ENCODE data around the gene PACS2.
A peak's percentile ranks its signal among the peaks of the same experiment; 100 is the strongest.
"Not testable (repeated sequence)": the region's sequence is repeated elsewhere in the genome, so short reads cannot be mapped to it uniquely, and the experiment has no call there.

PACS2 gene

GRCh38 chr14:105313381-105314286 is 914 bp upstream of the PACS2 start:
- FAIRE-seq (no peak), DNase-seq (ENCODE audit: low spot score) (peak; percentile 25)

GRCh38 chr14:105315211-105315721 is 718 bp downstream of the PACS2 start:
- no peak for FAIRE-seq
- DNase-seq (ENCODE audit: low spot score) = peak; percentile 29

GRCh38 chr14:105315941-105316576 is 1.5 kb downstream of the PACS2 start:
- FAIRE-seq = no peak
- DNase-seq (ENCODE audit: low spot score) = no peak

GRCh38 chr14:105316577-105316941 is 2.0 kb downstream of the PACS2 start:
- DNase-seq (ENCODE audit: low spot score) = no peak
- no peak for FAIRE-seq

GRCh38 chr14:105316968-105317510 is 2.5 kb downstream of the PACS2 start:
- no peak for DNase-seq (ENCODE audit: low spot score)
- no peak for FAIRE-seq

GRCh38 chr14:105317546-105317945 is 3.0 kb downstream of the PACS2 start:
- no peak for DNase-seq (ENCODE audit: low spot score)
- no peak for FAIRE-seq

- no peak for FAIRE-seq
Measured at GRCh38 chr14:105322791-105323556, 8.4 kb downstream of the PACS2 start.

GRCh38 chr14:105323663-105324062 is 9.1 kb downstream of the PACS2 start:
- DNase-seq (ENCODE audit: low spot score) (no peak), FAIRE-seq (no peak)

More at GRCh38 chr14:105322791-105323556, 8.4 kb downstream of the PACS2 start:
- DNase-seq (ENCODE audit: low spot score) = no peak

GRCh38 chr14:105324080-105324778 is 9.7 kb downstream of the PACS2 start:
- FAIRE-seq (no peak), DNase-seq (ENCODE audit: low spot score) (no peak)

GRCh38 chr14:105324871-105325270 is 10.3 kb downstream of the PACS2 start:
- FAIRE-seq = no peak
- no peak for DNase-seq (ENCODE audit: low spot score)

GRCh38 chr14:105325303-105325702 is 10.8 kb downstream of the PACS2 start:
- DNase-seq (ENCODE audit: low spot score) = no peak
- FAIRE-seq = no peak

GRCh38 chr14:105325716-105326567 is 11.4 kb downstream of the PACS2 start:
- DNase-seq (ENCODE audit: low spot score) = no peak
- no peak for FAIRE-seq

GRCh38 chr14:105326568-105326867 is 12.0 kb downstream of the PACS2 start:
- no peak for FAIRE-seq
- no peak for DNase-seq (ENCODE audit: low spot score)

- DNase-seq (ENCODE audit: low spot score) (no peak), FAIRE-seq (no peak)
Measured at GRCh38 chr14:105326891-105327694, 12.5 kb downstream of the PACS2 start.

GRCh38 chr14:105327695-105328045 is 13.1 kb downstream of the PACS2 start:
- FAIRE-seq; DNase-seq (ENCODE audit: low spot score): not testable (repeated sequence)

GRCh38 chr14:105328070-105328677 is 13.6 kb downstream of the PACS2 start:
- no peak for FAIRE-seq

GRCh38 chr14:105328678-105329390 is 14.3 kb downstream of the PACS2 start:
- DNase-seq (ENCODE audit: low spot score) = no peak
- FAIRE-seq = no peak

More at GRCh38 chr14:105328070-105328677, 13.6 kb downstream of the PACS2 start:
- no peak for DNase-seq (ENCODE audit: low spot score)
